ENCODE measurements around the gene JOSD2.
A peak's percentile ranks its signal among the peaks of the same experiment; 100 is the strongest.
"Not testable (repeated sequence)": the region's sequence is repeated elsewhere in the genome, so short reads cannot be mapped to it uniquely, and the experiment has no call there.

Gene JOSD2

GRCh38 chr19:50475101-50475568 is 35.9 kb downstream of the JOSD2 start:
- DNase-seq, result no peak

- DNase-seq, result not testable (repeated sequence)
Observed at GRCh38 chr19:50473336-50473735, 37.7 kb downstream of the JOSD2 start.

- DNase-seq, result no peak
Observed at GRCh38 chr19:50468818-50469217, 42.2 kb downstream of the JOSD2 start.

- DNase-seq, result no peak
Observed at GRCh38 chr19:50467566-50467965, 43.4 kb downstream of the JOSD2 start.

- DNase-seq, result no peak
Observed at GRCh38 chr19:50466706-50467039, 44.3 kb downstream of the JOSD2 start.

- no peak for DNase-seq
Observed at GRCh38 chr19:50465986-50466705, 44.8 kb downstream of the JOSD2 start.

- DNase-seq, result no peak
Observed at GRCh38 chr19:50465000-50465399, 46.0 kb downstream of the JOSD2 start.

GRCh38 chr19:50464348-50464747 is 46.6 kb downstream of the JOSD2 start:
- no peak for DNase-seq

GRCh38 chr19:50462970-50463369 is 48.0 kb downstream of the JOSD2 start:
- DNase-seq, result no peak

GRCh38 chr19:50461066-50461875 is 49.7 kb downstream of the JOSD2 start:
- peak; percentile 74 for DNase-seq

GRCh38 chr19:50460161-50460765 is 50.7 kb downstream of the JOSD2 start:
- peak; percentile 28 for DNase-seq

GRCh38 chr19:50459638-50460037 is 51.4 kb downstream of the JOSD2 start:
- no peak for DNase-seq

- no peak for DNase-seq
Observed at GRCh38 chr19:50459067-50459456, 51.9 kb downstream of the JOSD2 start.

- DNase-seq, result no peak
Observed at GRCh38 chr19:50458396-50459066, 52.5 kb downstream of the JOSD2 start.

GRCh38 chr19:50457300-50457699 is 53.7 kb downstream of the JOSD2 start:
- DNase-seq, result no peak

Measured in stimulated activated CD4-positive, alpha-beta T cell treated with anti-CD3 and anti-CD28 coated beads, Interleukin-15, amount 100 ng/mL, for 24 hours (primary cell).